Kidney (tissue), 14 donors: Measurements from ENCODE around the gene LIPC. TPM values are rescaled to one million over a fixed set of nuclear protein-coding genes. Genes with fewer than 3 reads are reported as not detected.
A peak's percentile ranks its signal among the peaks of the same experiment; 100 is the strongest.

Experiments
- DNase-seq, 5 donors: peaks; one replicate each; pipeline ENCODE4 v3.0.0-alpha.2; 2013 to 2020
- FAIRE-seq: peaks from 2 replicates; lab custom pipeline; 2012; peaks lifted over from hg19 to GRCh38; lab: Jason Lieb, UNC
- H3K27ac ChIP-seq, 2 donors: one replicate each; pipeline ENCODE4 v1.7.0; 2013; ENCODE audit warnings: low read depth in 2 of 2, low read length in 2 of 2, inconsistent platforms in 1 of 2
- H3K27me3 ChIP-seq: one replicate; pipeline ENCODE4 v1.7.1; 2013; ENCODE audit warnings: low read length, inconsistent platforms; ENCODE audit not compliant: control insufficient read depth, insufficient read depth
- H3K36me3 ChIP-seq, 3 donors: one replicate each; pipeline versions ENCODE4 v1.7.0 to v1.7.1; 2013; ENCODE audit warnings: low read length in 3 of 3, control low read depth in 1 of 3, inconsistent platforms in 1 of 3; ENCODE audit not compliant: insufficient read depth in 3 of 3, control insufficient read depth in 2 of 3
- H3K4me1 ChIP-seq, 3 donors: one replicate each; pipeline versions ENCODE4 v1.7.0 to v1.7.1; 2013; ENCODE audit warnings: low read length in 3 of 3, inconsistent platforms in 1 of 3, low read depth in 1 of 3; ENCODE audit not compliant: control insufficient read depth in 2 of 3, insufficient read depth in 2 of 3
- H3K4me3 ChIP-seq, 3 donors: one replicate each; pipeline versions ENCODE4 v1.7.0 to v1.8.1; 2013; ENCODE audit warnings: low read length in 3 of 3, control low read depth in 1 of 3, inconsistent platforms in 1 of 3
- H3K9ac ChIP-seq, 3 donors: one replicate each; pipeline versions ENCODE4 v1.7.0 to v1.7.1; 2013; ENCODE audit warnings: low read length in 3 of 3, control low read depth in 1 of 3, inconsistent platforms in 1 of 3
- H3K9me3 ChIP-seq, 3 donors: one replicate each; pipeline versions ENCODE4 v1.7.0 to v1.7.1; 2013; ENCODE audit warnings: low read length in 3 of 3, control low read depth in 1 of 3, inconsistent platforms in 1 of 3; ENCODE audit not compliant: control insufficient read depth in 2 of 3, insufficient read depth in 1 of 3
- CTCF ChIP-seq: IDR thresholded peaks from 3 replicates; pipeline ENCODE4 v1.5.1; 2012; ENCODE audit warnings: mild to moderate bottlenecking, moderate library complexity, borderline replicate concordance; ENCODE audit not compliant: insufficient read depth; ENCODE audit errors: extremely low read depth
- intact Hi-C: fragments of 100-400 bp; cut with DNase I; formaldehyde crosslinking; loops from one replicate; pipeline ENCODE4 v1.11.1; 2022
- polyA plus RNA-seq: library from polyadenylated mRNA; stranded (reverse); fragments of 350-450 nt; fragmentation: Illumina TruSeq; extraction: RNeasy Lipid Tissue Mini Kit (QIAGEN cat#74804); gene quantifications from one replicate; pipeline ENCODE4 v1.2.3, GENCODE V29; 2014; ENCODE audit warnings: low read depth, low replicate concordance; ENCODE audit not compliant: insufficient read depth
- total RNA-seq: library from RNA; stranded (reverse); fragmentation: NEBNext Ultra II Directional; extraction: Animal tissue kit (Norgen Biotek cat#: 25700); gene quantifications from one replicate; pipeline ENCODE4 v1.2.1, GENCODE V29; 2021
- donor health status: control.
- donor health status: control.
- donor health status: control.
- donor health status: control.
- donor health status: control.
- donor health status: DM: yes; HTN: yes; CAD: no.
- donor health status: Normal renal cell carcinoma (clear cell type).

The LIPC gene
- total and polyA plus RNA-seq, 2 donors from 2014 or later: 9.9 to 21.6 TPM

DNA sequence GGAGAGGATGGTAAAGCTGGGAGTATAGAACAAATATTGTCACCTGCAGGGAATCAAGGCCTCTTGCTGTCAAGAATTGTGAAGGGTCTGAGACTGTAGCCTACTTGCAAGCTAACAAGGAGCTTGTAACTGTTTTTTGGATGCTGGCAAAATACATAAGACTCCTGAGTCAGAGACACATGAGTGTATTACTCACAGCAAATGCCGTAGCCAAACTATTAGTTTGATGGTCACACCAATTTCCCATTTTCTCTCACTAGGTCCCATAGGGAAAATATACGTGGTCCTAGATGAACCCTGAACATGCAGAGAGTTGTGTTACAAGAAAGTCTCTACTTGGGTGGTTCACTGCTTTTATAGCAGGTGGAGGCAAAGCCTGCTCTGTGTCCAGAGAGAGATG lies 44.7 kb upstream of the LIPC start:
- H3K27ac ChIP-seq: no peak overlapping the region
- no peaks in the 10 kb centered on the region for H3K36me3 ChIP-seq
- H3K4me1 ChIP-seq: peaks cover 0 to 12% (median 0%) of the 10 kb centered on the region in 3 donors
- H3K4me3 ChIP-seq: no peak overlapping the region
- intact Hi-C loops: no loop called here
- FAIRE-seq (no peak), DNase-seq (no peak)
- TF ChIP-seq CTCF: no peak
- H3K9ac ChIP-seq: no peak overlapping the region
- H3K27me3 ChIP-seq: no peaks in the 10 kb centered on the region
- H3K9me3 ChIP-seq: no peaks in the 10 kb centered on the region

GRCh38 chr15:58388211-58388610 lies 43.6 kb upstream of the LIPC start:
- H3K9ac ChIP-seq: no peak overlapping the region
- no peak for FAIRE-seq

GRCh38 chr15:58390118-58390517 lies 41.7 kb upstream of the LIPC start:
- H3K27ac ChIP-seq: peak overlapping the region in 1 of 2 donors; percentile 25
- no peaks in the 10 kb centered on the region for H3K36me3 ChIP-seq
- H3K9ac ChIP-seq: no peak overlapping the region
- intact Hi-C loops: no loop called here
- TF ChIP-seq CTCF: no peak
- H3K9me3 ChIP-seq: no peaks in the 10 kb centered on the region
- FAIRE-seq (no peak), DNase-seq (no peak)
- no peak overlapping the region for H3K4me3 ChIP-seq
- no peaks in the 10 kb centered on the region for H3K27me3 ChIP-seq
- peaks cover 0 to 21% (median 0%) of the 10 kb centered on the region in 3 donors for H3K4me1 ChIP-seq

More at GRCh38 chr15:58388211-58388610, 43.6 kb upstream of the LIPC start:
- no peaks in the 10 kb centered on the region for H3K36me3 ChIP-seq
- intact Hi-C loops: no loop called here
- peaks cover 0 to 16% (median 0%) of the 10 kb centered on the region in 3 donors for H3K4me1 ChIP-seq
- H3K4me3 ChIP-seq: no peak overlapping the region
- no peak for DNase-seq
- H3K9me3 ChIP-seq: no peaks in the 10 kb centered on the region
- TF ChIP-seq CTCF: no peak
- no peak overlapping the region for H3K27ac ChIP-seq
- H3K27me3 ChIP-seq: no peaks in the 10 kb centered on the region

- peaks cover 0 to 21% (median 0%) of the 10 kb centered on the region in 3 donors for H3K4me1 ChIP-seq
- no peaks in the 10 kb centered on the region for H3K36me3 ChIP-seq
- DNase-seq: no peak
- no peak overlapping the region for H3K27ac ChIP-seq
- intact Hi-C loops: no loop called here
- no peak for TF ChIP-seq CTCF
- no peak overlapping the region for H3K9ac ChIP-seq
- H3K27me3 ChIP-seq: no peaks in the 10 kb centered on the region
- H3K9me3 ChIP-seq: no peaks in the 10 kb centered on the region
- no peak for FAIRE-seq
- no peak overlapping the region for H3K4me3 ChIP-seq
These were observed 41.1 kb upstream of the LIPC start for GRCh38 chr15:58390655-58391054.
